PC-3 (cell line): ENCODE measurements around the gene SEL1L.
"Not testable (repeated sequence)": the region's sequence is repeated elsewhere in the genome, so short reads cannot be mapped to it uniquely, and the experiment has no call there.

Source experiments
- EZH2 ChIP-seq: fragments of 300-600 bp; sonication (generic); IDR thresholded peaks from one replicate; pipeline ENCODE4 v1.6.1; 2017; ENCODE audit warnings: antibody characterized with exemption, mild to moderate bottlenecking, low read length; ENCODE audit not compliant: unreplicated experiment
- EZH2phosphoT487 ChIP-seq: fragments of 300-600 bp; sonication (generic); IDR thresholded peaks from 2 replicates; pipeline ENCODE4 v1.6.1; 2018; ENCODE audit warnings: mild to moderate bottlenecking, antibody characterized with exemption, low read length, borderline replicate concordance

- not testable (repeated sequence) for TF ChIP-seq EZH2phosphoT487, EZH2
These were observed 20.8 kb downstream of the SEL1L start for GRCh38 chr14:81512826-81513225.
